ENCODE data around the gene IRS2.

The IRS2 gene

DNA sequence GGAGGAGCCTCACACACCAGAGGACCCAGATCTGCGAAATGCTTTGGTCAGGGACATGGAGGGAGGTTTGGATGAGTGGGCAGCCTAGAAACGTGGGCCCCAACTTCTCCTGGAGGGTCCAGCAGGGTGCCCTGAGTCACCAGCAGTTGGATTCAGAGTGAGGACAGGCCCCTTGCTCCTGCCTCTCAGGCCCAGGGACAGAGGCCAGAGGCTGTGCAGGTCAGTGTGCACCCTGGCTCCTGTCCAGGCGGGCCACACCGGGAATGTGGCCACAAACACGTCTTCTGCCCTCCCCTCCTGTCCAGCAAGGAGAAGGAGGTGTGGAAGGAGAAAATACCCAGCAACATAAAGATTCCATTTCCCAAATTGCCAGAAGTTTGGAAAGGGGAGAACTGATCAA, 19.4 kb downstream of the IRS2 start:
- no peaks in the 10 kb centered on the region for H3K79me2 ChIP-seq
- H3K4me2 ChIP-seq (ENCODE audit: low read length) = no peak overlapping the region
- H3K4me1 ChIP-seq = no peaks in the 10 kb centered on the region
- H3K9ac ChIP-seq = no peak overlapping the region
- H3K9me3 ChIP-seq (ENCODE audit: control insufficient read depth, low read length) = no peaks in the 10 kb centered on the region
- H2AFZ ChIP-seq = no peak overlapping the region
- TF ChIP-seq CTCF (IDR thresholded peaks at IDR 0.05) = no peak
- H3K4me3 ChIP-seq (ENCODE audit: low read depth, low read length) = no peak overlapping the region
- H3K36me3 ChIP-seq (ENCODE audit: control insufficient read depth, insufficient read depth, low read length) = no peaks in the 10 kb centered on the region
- H3K27ac ChIP-seq = no peak overlapping the region
- no peaks in the 10 kb centered on the region for H3K27me3 ChIP-seq (ENCODE audit: control insufficient read depth, insufficient read depth, low read length)

DNA sequence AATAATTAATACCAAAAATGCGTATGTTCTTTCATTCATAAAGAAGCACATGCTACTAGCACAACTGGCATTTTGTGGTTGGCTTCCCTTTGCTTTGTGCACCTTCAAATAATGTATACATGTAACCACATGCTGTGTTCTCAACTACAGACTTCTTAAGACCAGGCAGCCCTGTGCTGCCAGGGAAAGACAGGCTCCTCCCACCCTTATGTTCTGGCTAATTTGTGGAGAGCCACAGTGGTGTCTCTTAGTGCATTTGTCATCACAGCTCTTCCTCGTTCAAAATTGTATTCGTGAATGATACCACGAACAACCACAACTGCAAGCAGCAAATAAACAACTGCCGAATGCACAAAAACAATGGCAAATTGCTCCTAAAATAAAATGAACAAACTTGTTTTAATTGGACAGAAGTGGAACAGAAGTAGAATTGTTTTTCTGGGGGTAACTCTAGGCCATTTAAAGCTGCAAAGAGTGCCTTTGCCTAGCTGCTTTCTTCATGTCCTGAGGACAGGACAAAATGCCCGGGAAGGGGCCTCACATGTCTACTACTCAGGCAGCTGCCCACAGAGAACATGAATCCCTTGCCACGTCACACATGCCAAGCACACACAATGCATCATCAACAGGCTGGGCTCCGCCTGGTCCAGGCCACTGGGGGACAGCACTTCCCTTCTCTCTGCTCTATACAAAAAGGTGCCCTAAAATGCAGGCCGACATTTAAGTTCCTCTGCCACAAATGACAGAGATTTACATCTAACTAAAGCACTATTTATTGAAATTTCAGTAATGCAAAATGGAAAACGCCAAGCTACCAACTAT, 21.7 kb downstream of the IRS2 start:
- no peak overlapping the region for H3K27ac ChIP-seq
- no peaks in the 10 kb centered on the region for H3K4me1 ChIP-seq
- no peaks in the 10 kb centered on the region for H3K79me2 ChIP-seq
- no peak overlapping the region for H3K9ac ChIP-seq
- H2AFZ ChIP-seq = no peak overlapping the region
- H3K36me3 ChIP-seq (ENCODE audit: control insufficient read depth, insufficient read depth, low read length) = no peaks in the 10 kb centered on the region
- no peaks in the 10 kb centered on the region for H3K27me3 ChIP-seq (ENCODE audit: control insufficient read depth, insufficient read depth, low read length)
- H3K4me2 ChIP-seq (ENCODE audit: low read length) = no peak overlapping the region
- H3K9me3 ChIP-seq (ENCODE audit: control insufficient read depth, low read length) = no peaks in the 10 kb centered on the region
- TF ChIP-seq CTCF (IDR thresholded peaks at IDR 0.05) = no peak
- H3K4me3 ChIP-seq (ENCODE audit: low read depth, low read length) = no peak overlapping the region

- no peaks in the 10 kb centered on the region for H3K27me3 ChIP-seq (ENCODE audit: control insufficient read depth, insufficient read depth, low read length)
- H3K27ac ChIP-seq = no peak overlapping the region
- no peaks in the 10 kb centered on the region for H3K36me3 ChIP-seq (ENCODE audit: control insufficient read depth, insufficient read depth, low read length)
- H2AFZ ChIP-seq = no peak overlapping the region
- H3K4me1 ChIP-seq = no peaks in the 10 kb centered on the region
- H3K9ac ChIP-seq = no peak overlapping the region
- H3K9me3 ChIP-seq (ENCODE audit: control insufficient read depth, low read length) = no peaks in the 10 kb centered on the region
- H3K4me2 ChIP-seq (ENCODE audit: low read length) = no peak overlapping the region
- no peaks in the 10 kb centered on the region for H3K79me2 ChIP-seq
- no peak for TF ChIP-seq CTCF (IDR thresholded peaks at IDR 0.05)
- no peak overlapping the region for H3K4me3 ChIP-seq (ENCODE audit: low read depth, low read length)
Observed at GRCh38 chr13:109764045-109764444, 22.3 kb downstream of the IRS2 start.

DNA sequence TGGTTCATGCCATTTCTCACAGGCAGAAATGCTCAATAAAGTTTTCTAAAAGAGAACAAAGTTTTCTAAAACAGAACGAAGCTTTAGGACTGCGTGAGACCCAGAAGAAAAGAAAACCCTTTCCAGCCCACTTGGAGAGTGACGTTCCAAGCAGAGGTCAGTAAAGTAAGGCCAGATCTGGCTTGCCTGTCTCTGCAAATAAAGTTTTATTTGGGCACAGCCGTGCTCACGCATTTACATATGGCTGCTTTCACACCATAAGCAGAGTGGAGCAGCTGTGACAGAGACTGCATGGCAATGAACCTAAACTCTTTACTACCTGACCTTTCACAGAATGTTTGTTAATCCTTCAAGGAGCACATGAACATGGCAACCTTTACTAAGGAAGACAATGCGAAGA, 23.6 kb downstream of the IRS2 start:
- H3K36me3 ChIP-seq (ENCODE audit: control insufficient read depth, insufficient read depth, low read length) = no peaks in the 10 kb centered on the region
- H3K9me3 ChIP-seq (ENCODE audit: control insufficient read depth, low read length) = no peaks in the 10 kb centered on the region
- H3K4me3 ChIP-seq (ENCODE audit: low read depth, low read length) = no peak overlapping the region
- no peak overlapping the region for H3K27ac ChIP-seq
- no peak for TF ChIP-seq CTCF (IDR thresholded peaks at IDR 0.05)
- H3K4me1 ChIP-seq = no peaks in the 10 kb centered on the region
- no peak overlapping the region for H3K9ac ChIP-seq
- no peak overlapping the region for H3K4me2 ChIP-seq (ENCODE audit: low read length)
- no peak overlapping the region for H2AFZ ChIP-seq
- no peaks in the 10 kb centered on the region for H3K79me2 ChIP-seq
- H3K27me3 ChIP-seq (ENCODE audit: control insufficient read depth, insufficient read depth, low read length) = no peaks in the 10 kb centered on the region

- no peak overlapping the region for H3K4me3 ChIP-seq (ENCODE audit: low read depth, low read length)
- no peak for TF ChIP-seq CTCF (IDR thresholded peaks at IDR 0.05)
- no peak overlapping the region for H2AFZ ChIP-seq
- H3K27me3 ChIP-seq (ENCODE audit: control insufficient read depth, insufficient read depth, low read length) = no peaks in the 10 kb centered on the region
- no peaks in the 10 kb centered on the region for H3K9me3 ChIP-seq (ENCODE audit: control insufficient read depth, low read length)
- H3K36me3 ChIP-seq (ENCODE audit: control insufficient read depth, insufficient read depth, low read length) = no peaks in the 10 kb centered on the region
- no peak overlapping the region for H3K9ac ChIP-seq
- no peak overlapping the region for H3K4me2 ChIP-seq (ENCODE audit: low read length)
- H3K4me1 ChIP-seq = no peaks in the 10 kb centered on the region
- no peaks in the 10 kb centered on the region for H3K79me2 ChIP-seq
- H3K27ac ChIP-seq = no peak overlapping the region
Observed at GRCh38 chr13:109761695-109762094, 24.7 kb downstream of the IRS2 start.
